Adipose tissue (tissue), 3 donors: ENCODE measurements around the gene ACTR6. TPM values are rescaled to one million over a fixed set of nuclear protein-coding genes. Genes with fewer than 3 reads are reported as not detected.
"Not testable (repeated sequence)": the region's sequence is repeated elsewhere in the genome, so short reads cannot be mapped to it uniquely, and the experiment has no call there.

Source experiments
- H3K27ac ChIP-seq: one replicate; pipeline ENCODE4 v1.5.1; 2013; ENCODE audit warnings: low read depth, low read length
- WGBS, 3 donors: extraction: QIAGEN DNeasy Blood & Tissue Kit; methylation state at CpG; one replicate each; pipeline ENCODE4 v1.1.7; 2013; 5-methylcytosine and 5-hydroxymethylcytosine counted together
- polyA plus RNA-seq, 3 donors: library from polyadenylated mRNA; stranded (reverse); fragments of 200-250 nt; gene quantifications; one replicate each; pipeline ENCODE4 v1.2.3, GENCODE V29; 2013
- donor health status: healthy with polysubstance abuse.
- donor health status: Bipolar disorder and iron deficiency.
- donor health status: healthy.

Gene ACTR6
- polyA plus RNA-seq, 3 donors = 6.1 to 21.6 (median 12.9) TPM

DNA sequence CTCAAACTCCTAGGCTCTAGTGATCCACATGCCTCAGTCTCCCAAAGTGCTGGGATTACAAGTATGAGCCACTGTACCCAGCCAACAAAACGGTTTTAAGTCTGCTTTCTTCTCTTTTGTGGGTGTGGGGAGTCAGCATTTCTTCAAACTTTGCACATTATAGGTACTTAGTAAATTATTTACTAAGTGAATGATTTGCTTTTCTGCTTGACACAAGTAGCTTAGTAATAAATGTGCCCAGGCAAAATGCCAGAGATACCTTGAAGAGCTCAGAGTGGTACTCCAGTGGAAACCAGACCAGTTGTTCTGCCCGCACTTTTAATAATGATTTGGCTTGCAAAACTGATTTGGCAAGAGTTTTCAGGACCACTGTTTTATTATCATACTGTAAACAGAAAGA is 51.3 kb downstream of the ACTR6 start:
- WGBS, 3 donors = 35 to 74% (median 72%) methylated on average over 2 of the region's 2 CpGs

DNA sequence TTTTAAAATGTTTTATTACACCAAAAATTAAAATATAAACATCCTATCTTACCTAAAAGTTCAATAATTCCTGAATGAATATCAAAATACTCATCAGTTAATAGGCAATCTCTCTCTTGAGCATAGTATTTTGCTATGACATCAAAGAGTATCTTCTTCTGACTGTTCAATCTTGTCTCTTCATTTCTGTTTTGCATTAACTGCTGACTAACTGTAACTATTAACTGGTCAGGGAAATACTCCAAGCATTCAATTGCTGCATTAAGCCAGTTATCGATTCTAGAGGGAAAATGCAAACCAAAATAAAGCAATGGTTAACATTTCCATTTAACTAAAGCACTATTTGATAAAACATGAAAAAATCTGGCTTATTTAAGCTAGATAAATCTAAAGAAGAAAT is 52.8 kb downstream of the ACTR6 start:
- 74 to 93% (median 92%) methylated on average over 1 of the region's 1 CpG for WGBS, 3 donors
- no peak overlapping the region for H3K27ac ChIP-seq

More for the DNA sequence above, 51.3 kb downstream of the ACTR6 start:
- no peak overlapping the region for H3K27ac ChIP-seq

DNA sequence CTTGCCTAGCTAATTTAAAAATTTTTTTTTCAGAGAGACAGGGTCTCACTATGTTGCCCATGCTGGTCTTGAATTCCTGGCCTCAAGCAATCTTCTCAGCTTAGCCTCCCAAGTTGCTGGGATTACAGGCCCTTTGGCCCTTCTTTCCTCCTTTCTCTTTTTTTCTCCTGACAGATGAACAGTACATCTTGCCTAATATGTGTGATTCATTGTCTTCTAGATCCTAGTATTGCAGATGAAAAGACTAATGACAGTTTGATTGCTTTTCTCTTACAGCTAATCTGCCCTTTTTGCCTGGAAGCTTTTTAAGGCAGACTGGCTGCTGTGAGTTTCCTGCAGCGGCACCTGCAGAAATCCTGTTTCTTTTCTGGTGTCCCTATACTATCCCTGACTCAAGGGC is 54.3 kb downstream of the ACTR6 start:
- 96% methylated on average over 1 of the region's 1 CpG for WGBS, 3 donors

DNA sequence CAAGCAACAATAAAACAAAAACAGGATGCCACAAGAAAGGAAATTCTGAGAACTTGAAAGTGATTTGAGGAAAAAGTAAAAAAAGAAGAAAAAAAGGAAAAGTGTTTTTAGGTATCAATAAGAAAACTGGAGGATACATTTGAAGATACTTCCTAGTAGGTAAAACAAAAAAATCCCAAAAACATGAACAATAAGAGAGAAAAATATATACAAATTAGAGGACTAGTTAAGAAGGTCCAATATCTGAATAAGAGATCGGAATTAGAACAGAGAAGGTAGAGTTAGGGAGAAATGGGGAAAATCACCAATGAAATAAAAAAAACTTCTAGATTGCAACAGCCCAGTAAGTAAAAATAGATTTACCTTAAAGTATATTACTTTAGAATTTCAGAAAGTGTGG is 57.5 kb downstream of the ACTR6 start:
- 97 to 100% (median 98%) methylated on average over 1 of the region's 1 CpG for WGBS, 3 donors
- no peak overlapping the region for H3K27ac ChIP-seq

More for the DNA sequence above, 54.3 kb downstream of the ACTR6 start:
- no peak overlapping the region for H3K27ac ChIP-seq

DNA sequence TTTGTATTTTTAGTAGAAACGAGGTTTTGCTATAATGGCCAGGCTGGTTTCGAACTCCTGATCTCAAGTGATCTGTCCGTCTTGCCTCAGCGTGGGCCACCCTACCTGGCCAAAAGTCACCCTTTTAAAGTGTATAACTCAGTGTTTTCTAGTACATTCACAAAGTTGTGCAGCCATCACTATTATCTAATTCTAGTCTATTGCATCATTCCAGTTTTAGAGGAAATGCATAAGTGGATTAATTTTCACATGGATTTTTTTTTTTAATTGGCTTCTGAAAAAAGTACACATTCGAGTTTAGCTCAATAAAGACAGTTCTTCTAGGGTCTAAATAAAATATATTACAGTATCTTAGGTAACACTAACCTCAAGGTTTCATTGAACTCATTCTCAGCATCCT is 62.5 kb downstream of the ACTR6 start:
- WGBS, 3 donors = 83 to 90% (median 89%) methylated on average over 5 of the region's 5 CpGs
- no peak overlapping the region for H3K27ac ChIP-seq

DNA sequence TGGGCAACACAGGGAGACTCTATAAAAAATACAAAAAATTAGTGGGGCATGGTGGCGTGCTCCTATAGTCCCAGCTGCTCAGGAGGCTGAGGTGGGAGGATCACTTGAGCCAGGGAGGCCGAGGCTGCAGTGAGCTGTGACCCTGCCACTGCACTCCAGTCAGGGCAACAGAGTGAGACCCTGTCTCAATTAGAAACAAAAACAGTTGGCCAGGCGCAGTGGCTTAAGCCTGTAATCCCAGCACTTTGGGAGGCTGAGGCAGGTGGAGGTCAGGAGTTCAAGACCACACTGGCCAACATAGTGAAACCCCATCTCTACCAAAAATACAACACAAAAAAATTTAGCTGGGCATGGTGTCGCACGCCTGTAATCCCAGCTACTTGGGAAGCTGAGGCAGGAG is 64.5 kb downstream of the ACTR6 start:
- not testable (repeated sequence) for H3K27ac ChIP-seq
- whole genome bisulfite sequencing, 3 donors = 96 to 100% (median 97%) methylated on average over 5 of the region's 5 CpGs

DNA sequence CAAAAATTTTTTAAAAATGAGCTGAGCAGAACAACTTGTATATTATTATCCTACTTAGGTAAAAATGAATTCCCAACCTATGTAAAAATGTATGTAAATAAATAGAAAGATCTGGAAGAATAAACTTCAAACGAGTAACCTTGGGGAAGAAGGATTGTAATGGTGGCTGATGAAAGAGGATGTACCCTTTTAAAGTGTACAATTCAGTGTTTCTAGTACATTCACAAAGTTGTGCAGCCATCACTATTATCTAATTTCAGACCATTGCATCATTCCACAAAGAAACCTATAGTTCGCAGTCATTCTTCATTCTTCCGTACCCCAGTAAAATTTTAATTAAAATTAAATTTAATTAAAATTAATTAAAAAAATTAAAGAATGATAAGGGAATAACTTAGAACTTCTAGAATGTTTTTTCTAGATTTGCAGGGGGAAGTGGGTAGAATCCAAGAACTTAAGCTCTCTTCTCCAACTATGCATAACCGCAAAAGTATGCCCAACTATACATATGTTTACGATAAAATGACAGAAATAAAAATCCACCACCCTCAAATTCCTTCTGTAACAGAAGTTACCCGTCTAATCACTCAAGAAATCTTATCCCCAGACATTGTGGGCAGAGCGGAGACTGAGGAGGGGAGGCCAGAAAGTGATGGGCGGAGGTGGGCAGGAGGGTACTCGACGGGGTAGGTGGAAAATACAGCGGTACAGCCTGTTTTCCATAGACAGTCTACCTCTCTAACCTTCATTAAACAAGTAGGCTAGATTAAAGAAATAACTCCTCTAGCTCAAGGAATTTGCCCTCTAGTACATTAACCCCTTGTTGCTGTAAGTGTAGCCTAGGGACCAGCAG is 65.3 kb downstream of the ACTR6 start:
- H3K27ac ChIP-seq = no peak overlapping the region
- WGBS, 3 donors = 55 to 70% (median 69%) methylated on average over 11 of the region's 11 CpGs

DNA sequence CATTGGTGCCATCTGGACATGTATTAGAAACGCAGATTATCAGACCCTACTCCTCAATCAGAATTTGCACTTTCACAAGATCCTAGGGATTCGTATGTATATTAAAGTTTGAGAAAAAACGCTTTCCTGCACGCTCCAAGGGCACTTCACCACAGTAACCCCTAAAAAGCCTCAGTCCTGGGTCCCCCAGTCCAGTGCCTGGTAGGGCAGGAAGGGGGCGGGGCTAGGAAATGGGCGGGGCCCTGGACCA is 65.9 kb downstream of the ACTR6 start:
- H3K27ac ChIP-seq = no peak overlapping the region
- WGBS, 3 donors = 2% methylated on average over 6 of the region's 6 CpGs

DNA sequence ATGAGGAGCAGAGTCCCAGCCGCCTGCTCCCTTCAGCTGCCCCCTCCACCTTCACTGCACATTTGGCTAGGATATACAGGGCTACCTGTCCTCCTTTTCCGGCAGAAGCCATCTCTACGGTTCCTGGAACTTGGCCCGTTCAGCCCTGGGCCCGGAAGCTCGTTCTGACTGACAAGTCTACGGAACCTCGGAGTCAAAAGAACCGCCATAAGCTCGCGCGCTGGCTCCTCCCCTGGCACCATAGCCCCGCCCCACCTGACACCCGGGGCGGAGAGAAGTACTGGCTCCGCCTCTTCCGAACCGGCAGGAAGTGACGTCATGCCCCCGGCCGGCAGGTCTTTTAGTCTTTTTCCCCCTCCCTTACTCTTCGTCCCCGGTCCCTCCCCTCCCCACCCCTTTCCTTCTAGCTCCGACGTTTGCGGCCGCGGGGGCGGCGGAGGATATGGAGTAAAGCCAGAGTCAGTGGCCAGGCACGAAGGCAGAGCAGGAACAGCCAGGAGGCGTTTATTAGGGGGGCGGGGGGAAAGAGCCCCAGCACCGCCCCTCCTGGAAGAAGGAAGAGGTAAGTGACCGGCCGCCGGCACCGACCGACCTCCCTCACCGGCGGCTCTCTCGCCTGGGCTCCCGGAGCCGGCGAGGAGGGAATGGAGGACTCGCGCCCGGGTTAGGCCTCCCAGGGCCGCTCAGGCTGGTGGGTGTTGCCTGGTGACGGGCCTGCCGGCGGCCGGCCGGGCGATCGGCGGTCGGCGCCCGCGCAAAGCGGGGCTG is 66.4 kb downstream of the ACTR6 start, which contains the start of the genes DEPDC4 and SCYL2:
Gene DEPDC4 (minus strand): TSS at position 245 of the 768 bp plus-strand sequence. CDS start 3 bp downstream, at position 242.
Gene SCYL2 (plus strand): TSS at position 343 of the 768 bp plus-strand sequence. CDS start 15,794 bp downstream, outside the sequence.
- 0% methylated on average over 59 to 62 of the region's 62 CpGs for WGBS, 3 donors
- H3K27ac ChIP-seq = peak within 1 kb of the TSS; percentile 98

DNA sequence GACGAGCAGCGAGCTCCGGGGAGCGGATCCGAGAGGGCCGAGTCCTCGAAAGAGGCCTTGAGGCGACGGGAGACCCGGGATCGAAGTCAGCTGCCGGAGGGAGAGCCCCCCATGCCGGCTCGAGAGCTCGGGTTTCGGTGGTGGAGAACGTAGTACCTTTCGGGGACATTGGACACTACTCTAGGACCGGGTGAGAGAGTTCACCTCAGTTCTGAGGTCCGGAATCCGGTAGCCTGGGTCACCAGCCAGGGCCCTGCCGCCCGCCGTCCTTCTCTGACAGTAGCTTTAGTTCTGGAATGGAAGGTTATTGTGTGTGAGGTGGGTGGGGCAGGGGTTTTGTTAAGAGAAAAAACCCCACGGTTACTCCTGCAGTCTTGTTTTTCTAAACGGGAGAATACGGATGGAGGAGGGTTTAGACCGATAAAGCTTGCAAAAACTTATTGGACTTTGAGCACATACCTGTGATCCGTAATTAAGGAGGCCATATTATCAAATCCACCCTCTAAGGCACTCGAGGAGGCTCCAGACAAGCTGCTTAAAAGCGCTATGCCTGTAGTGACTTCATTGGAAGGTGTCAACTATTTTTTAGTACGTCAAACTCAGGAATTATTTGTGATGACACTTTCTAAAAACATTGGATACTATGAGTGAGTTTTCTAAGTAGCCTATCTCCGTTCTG is 67.1 kb downstream of the ACTR6 start:
- peak overlapping the region; percentile 98 for H3K27ac ChIP-seq
- 0 to 1% (median 1%) methylated on average over 33 of the region's 33 CpGs for WGBS, 3 donors

DNA sequence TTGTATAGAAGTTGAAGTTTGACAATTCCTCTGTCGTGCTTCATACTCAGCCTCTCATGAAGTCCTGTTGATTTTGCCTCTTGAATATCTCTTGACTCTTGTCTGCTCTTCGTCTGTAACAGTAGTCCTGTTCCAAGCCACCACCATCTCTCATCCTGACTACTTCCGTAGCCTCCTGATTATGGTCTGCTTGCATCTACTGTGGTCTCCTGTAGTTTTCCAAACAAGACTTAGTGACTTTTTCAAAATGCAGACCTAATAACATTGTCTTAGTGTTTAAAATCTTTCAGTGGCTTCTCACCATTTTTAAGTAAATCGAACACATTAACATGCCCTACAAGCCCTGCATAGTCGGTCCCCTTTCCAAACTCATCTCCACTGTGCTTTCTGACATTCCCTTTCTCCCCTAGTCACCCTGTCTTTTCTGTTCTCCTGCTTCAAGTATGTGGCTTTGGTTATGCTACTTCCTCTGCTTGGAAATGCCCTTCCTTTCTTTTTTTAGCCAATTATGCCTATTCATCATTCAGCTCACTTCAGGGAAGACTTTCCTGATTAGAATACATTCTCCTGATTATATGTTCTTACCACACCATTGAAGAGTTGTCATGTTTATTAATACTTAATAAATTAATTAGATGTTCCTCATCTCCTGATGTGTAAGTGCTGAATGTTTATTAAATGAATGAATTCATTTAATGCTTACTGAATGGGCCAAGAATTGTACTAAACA is 68.4 kb downstream of the ACTR6 start:
- WGBS, 3 donors = 56 to 58% (median 57%) methylated on average over 5 of the region's 5 CpGs
- no peak overlapping the region for H3K27ac ChIP-seq

DNA sequence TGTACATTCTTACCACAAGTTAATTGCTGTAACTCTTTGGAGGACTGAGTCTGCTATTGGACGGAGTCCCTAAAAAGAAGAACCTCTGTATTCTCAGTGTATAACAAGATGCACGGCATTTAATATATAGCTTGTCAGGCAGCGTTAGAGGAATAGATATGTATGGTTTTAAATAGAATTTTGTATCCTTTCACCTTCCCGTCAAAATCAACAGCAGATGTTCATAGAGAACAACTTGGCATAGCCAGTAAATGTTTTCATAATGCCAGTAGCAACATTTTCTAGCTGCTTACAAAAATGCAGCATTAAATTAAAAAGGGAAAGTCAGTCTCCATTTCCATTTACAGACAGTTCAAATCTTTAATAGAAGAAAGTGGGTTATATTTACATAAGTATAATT is 73.2 kb downstream of the ACTR6 start:
- H3K27ac ChIP-seq = no peak overlapping the region
- WGBS, 3 donors = 84 to 90% (median 87%) methylated on average over 4 of the region's 4 CpGs

Other genes with a start within 250 kb of the ACTR6 start
- gene ANKS1B, start 215.9 kb upstream of the ACTR6 start, polyA plus RNA-seq = 1 to 10 TPM in 1 of 3 donors, under 1 TPM in 2; 0.58 to 4.0 (median 0.79) TPM
- 10 to 100 TPM in 1 of 3 donors, 1 to 10 TPM in 2; 2.6 to 21.7 (median 9.6) TPM for gene BLTP3B, start 57.9 kb upstream of the ACTR6 start, polyA plus RNA-seq
- 1 to 10 TPM in 1 of 3 donors, under 1 TPM in 1, not detected in 1; 0.39 to 1.4 TPM for gene DEPDC4, start 66.3 kb downstream of the ACTR6 start, polyA plus RNA-seq
- gene SCYL2, start 66.4 kb downstream of the ACTR6 start, polyA plus RNA-seq = 10 to 100 TPM in 1 of 3 donors, 1 to 10 TPM in 2; 7.8 to 14.7 (median 9.6) TPM
- under 1 TPM in 1 of 3 donors, not detected in 2; 0.01 TPM for gene SLC17A8, start 156.3 kb downstream of the ACTR6 start, polyA plus RNA-seq